DMS 273 (cell line): Measurements from ENCODE around the gene ADPGK.
"Not testable (repeated sequence)": the region's sequence is repeated elsewhere in the genome, so short reads cannot be mapped to it uniquely, and the experiment has no call there.

Experiments used
- DNase-seq: peaks from one replicate; lab custom pipeline; 2025; ENCODE audit not compliant: unreplicated experiment; lab: John Stamatoyannopoulos, UW

The ADPGK gene

DNA sequence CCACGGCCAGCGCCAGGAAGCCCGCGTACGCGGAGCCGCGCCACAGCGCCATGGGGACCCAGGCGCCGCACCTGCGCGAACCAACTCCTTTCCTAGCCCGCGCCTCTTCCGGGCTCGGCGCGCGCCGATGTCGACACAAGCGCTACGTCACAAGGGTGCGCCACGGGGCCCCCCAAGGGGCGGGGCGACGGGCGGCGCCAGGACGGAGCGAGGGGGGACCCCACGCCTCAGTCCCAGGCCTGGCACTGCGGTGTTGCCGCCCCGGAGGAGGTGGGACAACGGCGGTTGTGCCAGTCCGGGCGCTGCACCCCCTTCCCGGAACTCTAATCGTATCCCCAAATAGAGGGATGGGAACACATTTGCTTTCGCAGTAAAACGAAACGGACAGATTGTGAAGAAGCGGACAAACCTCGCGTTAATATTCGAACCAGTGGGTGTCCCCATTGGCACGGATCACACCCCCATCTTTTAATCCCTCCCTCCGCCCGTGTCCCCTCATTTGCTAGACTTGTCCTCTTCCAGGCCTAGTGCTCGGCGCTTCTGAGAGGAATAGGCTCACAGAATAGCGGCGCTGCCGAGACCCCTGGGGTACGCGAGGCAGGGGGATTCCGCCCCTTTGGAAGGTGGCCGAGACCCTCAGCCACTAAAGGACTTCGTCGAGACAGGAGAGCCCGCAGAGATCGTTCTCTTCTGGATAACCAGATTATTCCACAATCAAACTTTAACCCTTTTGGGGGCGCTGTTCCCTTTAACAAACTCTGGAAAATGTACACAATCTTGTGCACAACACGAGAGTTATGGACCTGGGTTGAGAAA lies at the start of gene ADPGK:
Gene ADPGK, minus strand, starts transcription at position 119 of the 816 bp plus-strand sequence. Its CDS starts 67 bp downstream, at position 52.
- peak; percentile 96 for DNase-seq

DNA sequence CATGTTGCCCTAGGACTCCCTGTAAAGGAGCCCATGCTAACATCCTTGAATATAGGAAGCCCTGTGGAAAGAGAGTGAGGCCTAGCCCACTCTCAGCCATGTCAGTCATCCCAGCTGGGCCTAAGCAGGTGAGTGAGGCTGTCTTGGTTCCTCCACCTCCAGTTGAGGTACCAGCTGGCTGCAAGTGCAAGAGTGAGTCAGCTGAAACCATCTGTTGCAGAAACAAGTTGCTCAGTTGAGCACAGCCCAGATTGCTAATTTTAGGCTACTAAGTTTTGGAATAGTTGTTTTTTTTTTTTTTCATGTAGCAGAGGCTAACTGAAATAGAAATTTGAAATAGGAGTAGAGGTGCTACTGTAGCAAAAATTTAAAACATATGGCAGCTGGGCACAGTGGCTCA lies 43.7 kb upstream of the ADPGK start:
- DNase-seq = peak; percentile 82

DNA sequence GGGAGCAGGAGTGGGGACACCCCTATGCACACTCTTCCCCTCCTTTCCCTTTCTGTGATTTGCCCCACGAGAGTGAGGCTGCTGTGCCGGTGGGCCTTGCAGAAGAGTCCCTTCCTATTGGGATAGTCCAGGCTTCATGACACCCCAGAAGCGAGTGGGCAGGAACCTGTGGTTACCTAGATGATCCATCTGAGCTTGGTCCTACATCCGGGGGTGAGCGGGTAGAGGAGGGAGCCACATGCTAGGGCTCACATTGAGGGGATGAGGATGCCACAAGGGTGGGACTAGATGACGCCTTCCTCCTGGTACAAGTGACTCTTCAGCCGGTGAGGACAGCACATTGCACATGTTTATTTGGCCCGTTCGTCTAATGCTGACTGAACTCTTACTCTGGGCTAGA lies 43.1 kb upstream of the ADPGK start:
- DNase-seq = no peak

DNA sequence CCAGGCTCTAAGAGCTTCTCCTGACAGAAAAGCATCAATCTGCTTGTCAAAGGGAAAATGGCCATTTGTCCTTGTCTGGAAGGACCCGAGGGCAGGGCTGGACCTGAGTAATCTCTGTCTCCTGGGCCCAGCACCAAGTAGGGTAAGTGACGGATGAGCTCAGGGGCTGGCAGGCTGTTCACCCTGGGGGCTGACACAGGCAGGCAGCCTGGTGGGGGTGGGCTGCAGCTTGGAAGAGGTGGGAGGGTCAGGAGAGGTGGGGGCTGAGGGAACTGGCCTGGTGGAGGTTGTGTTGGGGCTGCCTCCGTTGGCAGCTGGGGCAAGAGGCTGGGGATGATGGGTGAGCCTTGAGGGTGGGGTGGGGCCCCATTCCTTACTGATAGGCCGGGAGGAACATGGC lies 42.3 kb upstream of the ADPGK start:
- DNase-seq = no peak

DNA sequence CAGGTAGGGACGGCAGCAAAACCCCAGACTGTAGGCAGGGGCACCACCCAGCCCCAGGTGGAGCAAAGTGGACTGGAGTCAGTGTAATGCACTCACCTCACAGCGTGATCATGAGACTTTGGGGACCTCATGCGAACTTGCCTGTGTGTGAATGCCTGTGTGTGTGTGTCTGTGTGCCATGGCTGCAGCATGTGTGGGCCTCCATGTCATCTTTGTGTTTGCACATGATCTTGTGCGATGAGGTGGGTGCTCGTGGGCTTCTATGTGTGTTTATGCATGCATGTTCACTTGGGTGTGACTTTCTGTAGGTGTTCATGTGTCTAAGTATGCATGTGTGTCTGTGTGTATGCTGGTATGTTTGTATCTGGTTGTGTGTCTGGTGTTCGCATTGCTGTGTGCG lies 41.2 kb upstream of the ADPGK start:
- DNase-seq = no peak

DNA sequence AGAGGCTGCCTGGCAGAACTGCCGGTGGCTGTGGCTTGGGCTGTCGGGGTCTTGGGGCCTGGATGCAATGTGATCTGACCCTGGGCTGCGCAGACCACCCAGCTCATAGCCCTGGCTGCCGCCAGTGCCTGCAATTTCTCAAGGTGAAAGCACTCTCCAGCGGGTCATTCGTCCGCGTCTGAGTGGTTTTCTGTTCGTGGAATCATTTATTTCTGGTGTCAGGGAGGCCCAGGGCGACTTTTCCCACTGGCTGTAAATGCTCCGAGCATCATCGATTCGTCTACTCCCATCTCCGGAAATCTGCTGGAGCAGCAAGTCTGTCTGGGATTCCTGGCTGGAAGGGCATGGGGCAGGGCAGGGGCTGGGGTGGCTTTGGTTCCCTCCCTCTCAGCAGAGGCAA lies 40.6 kb upstream of the ADPGK start:
- no peak for DNase-seq

DNA sequence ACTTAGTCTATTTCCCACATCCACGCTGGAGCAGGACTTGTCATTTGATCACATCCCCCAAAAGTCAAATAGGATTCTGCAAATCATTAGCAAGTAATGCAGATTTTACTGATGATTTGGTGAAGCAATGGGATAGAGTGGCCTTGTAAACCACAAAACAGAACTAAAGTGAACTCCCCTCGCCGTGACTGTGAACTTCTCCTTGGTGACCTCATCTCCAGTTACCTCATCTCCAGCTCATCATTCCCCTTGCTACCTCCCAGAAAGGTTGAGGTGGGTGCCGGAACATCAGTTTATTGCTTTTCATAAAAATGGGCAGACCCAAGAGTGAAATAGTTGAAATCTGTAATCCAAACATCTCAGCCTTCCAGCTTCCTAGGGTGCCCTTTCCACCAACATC lies 36.7 kb upstream of the ADPGK start:
- no peak for DNase-seq

DNA sequence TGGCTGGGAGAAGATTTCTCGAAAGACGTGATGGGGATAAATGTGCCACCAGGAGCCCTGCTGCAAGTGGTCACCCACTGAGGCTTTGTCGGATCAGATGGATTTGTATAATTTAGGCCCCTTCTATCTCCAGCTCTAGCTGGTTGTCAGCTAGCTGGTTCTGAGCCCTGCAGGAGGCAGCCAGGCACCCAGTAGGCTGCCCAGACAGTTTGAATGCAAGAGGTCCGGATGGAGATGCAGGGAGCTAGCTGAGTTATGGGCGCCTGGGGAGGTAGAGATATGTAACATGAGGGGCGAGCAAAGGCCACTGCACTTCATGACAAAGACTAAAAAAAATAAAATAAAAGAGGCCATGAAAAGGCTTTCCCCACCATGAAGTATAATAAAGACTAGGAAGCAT lies 35.1 kb upstream of the ADPGK start:
- DNase-seq = no peak

DNA sequence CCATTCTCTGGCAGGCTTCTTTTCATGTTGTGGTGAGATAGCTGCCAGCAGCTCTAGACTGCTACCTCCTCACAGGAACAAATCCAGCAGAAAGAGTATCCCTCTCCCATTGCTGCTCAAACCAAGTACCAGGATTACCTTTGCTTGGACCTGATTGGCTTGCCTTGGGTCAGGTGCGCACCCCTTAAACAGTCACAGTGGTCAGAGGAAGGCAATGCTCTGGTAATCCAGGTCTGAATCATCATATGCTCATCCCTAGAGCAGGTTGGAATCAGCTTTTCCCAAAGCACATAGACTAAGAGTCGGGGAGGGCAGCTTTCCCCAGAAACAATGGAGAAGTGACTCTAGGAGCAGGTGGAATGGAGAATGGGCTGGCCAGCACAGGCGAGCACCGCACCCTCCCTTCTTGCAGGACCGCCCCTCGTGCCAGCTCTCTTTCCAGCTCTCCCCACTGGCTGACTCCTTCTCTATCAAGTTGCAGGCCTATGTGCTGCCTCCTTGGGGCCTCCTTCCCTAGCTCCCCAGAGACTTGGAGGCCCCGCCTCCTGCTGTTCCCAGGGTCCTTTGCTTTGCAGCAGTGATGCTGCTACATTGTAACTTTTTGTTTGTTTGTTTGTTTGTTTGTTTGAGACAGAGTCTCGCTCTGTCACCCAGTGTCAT lies 29.9 kb upstream of the ADPGK start:
- no peak for DNase-seq

DNA sequence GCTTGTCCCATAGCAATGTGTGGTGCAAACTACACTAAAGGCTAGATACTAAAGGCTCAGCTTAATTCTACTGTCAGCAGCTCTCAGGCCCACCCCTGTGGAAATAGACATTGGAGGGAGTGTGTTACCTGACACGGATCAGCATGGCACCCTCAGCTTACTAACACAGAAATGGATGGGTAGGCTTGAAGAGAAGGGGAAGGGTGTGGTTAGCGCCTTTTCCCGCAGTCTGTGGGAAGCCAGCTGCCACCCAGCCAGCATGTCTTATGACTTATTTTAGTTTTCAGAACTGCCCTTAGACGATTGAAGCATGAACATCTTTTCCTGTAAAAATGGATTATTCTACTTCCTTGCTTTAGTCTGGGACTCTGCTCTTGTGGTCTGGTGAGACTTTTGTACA lies 25.8 kb upstream of the ADPGK start:
- DNase-seq = no peak

DNA sequence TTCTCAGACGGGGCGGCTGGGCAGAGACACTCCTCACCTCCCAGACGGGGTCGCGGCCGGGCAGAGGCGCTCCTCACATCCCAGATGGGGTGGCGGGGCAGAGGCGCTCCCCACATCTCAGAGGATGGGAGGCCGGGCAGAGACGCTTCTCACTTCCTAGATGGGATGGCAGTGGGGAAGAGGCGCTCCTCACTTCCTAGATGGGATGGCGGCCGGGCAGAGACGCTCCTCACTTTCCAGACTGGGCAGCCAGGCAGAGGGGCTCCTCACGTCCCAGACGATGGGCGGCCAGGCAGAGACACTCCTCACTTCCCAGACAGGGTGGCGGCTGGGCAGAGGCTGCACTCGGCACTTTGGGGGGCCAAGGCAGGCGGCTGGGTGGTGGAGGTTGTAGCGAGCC lies 23.8 kb upstream of the ADPGK start:
- DNase-seq = not testable (repeated sequence)

DNA sequence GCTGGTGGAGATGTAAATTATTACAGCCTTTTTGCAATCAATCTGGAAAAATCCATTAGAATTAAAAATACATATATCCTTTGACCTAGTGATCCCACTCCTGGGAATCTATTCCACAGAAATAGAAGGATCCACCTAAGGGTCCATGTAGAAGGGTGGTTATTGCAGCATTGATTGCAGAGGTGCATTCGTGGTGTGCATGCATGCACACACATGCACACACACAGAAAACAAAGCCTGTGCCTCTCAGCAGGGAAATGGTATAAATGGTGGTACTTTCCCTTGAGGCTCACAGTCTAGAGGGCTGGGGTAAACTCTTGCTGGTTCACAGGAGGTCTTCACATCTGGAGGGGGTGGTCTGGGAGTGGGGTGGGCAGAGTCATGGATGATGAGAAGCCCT lies 19.4 kb upstream of the ADPGK start:
- no peak for DNase-seq

DNA sequence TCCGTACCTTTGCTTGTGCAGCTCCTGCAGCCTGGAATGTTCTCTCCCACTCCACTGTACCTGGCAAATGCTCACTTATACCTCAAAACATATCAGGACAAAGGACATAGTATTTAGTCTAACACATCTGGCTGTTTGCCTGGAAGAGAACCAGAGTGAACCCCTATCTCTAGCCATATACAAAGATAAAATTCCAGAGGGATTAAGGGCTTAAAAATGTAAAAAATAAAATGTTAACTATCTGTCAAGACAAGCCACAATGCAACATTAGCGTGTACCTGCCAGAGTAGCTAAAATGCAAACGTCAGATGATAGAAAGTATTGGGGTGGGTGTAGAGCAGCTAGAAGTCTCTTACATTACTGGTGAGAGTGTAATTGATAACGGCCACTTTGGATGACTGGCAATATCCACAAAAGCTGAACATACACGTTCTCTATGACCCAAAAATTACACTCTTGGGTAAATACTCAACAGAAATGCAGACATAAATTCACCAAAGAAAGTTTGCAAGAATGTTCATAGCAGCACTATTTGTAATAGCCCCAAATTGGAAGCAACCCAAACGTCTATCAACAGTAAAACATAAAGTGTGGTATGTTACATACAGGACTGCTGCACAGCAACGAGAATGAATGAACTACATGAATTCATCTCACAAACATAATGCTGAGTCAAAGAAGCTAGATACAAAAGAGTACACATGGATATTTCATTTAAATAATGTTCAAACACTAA lies 18.2 kb upstream of the ADPGK start:
- DNase-seq = no peak

DNA sequence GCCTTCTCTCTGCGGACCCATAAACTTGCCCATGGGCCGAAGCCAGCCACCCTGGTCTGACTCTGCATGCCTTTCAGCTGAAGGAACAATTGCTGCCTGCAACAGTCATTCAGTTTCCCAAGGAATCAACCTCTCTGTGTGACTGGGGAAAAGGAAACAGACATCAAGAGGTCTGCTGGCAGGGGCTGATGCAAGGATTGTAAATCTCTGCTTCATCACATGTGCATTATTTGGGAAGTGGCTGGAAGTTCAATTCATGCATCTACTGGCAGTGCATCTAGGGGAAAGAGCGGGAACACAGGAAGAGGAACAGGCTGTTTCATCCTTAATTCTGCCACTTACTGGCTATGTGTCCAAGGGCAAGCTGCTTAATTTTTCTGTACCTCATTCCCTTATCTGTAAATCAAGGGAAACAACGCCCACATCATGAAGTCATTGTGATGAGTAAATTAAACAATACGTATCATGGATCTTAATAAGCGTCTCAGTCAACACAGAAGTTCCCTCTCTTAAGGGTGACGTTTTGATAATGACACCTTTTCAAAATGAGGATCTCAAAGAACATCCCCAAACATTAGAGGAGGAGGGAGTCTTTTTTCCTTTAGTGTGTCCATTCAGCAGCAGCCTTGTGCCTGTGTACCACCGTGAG lies 17.4 kb upstream of the ADPGK start:
- DNase-seq = no peak

DNA sequence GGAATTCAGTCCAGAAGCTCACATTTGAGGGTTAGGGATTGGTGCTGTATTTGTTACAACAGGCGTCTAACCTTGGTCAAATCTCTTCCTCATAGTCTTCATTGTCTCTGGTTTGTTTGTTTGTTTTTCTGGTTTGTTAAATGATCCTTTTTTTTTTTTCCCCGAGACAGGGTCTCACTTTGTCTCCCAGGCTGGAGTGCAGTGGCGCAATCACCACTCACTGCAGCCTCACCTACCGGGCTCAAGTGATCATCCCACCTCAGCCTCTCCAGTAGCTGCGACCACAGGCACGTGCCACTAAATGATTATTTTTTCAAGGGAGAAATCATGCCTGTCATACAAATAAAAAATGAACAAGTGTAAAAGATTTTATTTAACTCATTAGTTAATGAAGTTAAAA lies 14.3 kb upstream of the ADPGK start:
- no peak for DNase-seq

DNA sequence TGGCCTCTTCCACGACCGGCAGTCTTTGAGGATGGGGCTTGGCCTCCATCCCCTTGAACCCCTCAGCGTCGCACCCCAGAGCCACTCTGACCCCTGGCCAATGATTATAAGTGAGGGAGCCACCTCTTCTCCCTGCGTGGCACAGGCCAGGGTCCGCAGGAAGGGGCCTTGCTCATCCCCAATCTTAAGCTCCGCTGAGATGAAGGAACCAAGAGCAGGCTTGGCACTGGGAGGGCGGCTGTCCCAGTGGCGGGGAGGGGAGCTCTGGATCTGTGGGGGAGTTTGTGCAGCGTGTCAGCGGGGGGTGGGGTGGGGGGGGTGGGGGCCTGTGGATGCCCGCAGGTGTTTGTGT lies 13.8 kb upstream of the ADPGK start:
- DNase-seq = no peak

DNA sequence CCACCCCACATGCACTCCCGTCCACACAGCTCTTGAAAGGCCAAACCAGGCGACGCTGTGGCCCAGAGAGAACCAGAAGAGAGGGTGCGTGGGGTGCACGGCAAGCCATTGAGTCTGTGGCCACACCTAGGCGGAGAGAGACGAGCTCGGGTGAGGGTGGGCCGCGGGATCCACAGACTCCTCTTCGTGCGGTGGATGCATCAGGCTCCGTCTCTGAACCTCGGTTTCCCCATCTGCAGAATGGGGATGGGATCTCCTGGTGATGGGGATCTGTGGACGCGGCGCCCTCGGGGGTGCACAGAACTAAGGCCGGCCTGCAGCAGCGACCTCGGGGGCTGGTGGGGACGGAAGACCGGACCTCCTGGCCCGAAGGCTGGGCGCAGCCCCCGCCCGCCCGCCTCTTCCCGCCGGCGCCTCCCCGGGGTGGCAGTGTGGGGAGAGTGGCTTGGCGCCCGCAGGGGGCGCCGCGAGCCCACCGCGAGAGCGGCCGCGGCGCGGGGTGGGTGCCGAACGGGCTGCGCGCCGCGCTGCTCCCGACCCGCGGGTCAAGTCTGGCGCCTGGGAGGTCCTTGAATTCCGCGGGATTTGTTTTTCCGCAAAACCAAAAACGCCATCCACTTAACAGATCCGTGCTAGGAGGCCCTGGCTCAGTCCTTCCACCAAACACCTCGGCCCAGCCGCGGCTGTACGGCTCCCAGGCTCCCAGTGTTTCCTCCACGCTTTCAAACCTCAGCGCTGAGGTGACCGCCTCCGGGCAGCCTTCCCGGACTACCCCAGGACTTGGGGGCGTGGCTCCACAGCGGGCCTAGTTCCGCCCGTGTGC lies 13.2 kb upstream of the ADPGK start:
- DNase-seq = peak; percentile 83

DNA sequence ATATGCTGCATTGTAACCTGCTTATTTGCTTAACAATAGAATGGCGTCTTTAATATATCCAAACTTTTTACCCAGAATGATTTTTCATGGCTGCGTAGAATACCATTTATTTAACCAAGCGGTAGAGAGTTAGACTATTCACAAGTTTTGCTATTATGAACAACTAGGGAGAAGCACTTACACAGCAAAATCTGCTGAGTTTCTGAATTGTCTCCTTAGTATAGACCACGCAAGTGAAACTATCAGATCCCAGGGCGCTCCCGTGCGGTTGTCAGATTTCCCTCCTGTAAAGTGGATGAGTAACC lies 12.6 kb upstream of the ADPGK start:
- DNase-seq = no peak

DNA sequence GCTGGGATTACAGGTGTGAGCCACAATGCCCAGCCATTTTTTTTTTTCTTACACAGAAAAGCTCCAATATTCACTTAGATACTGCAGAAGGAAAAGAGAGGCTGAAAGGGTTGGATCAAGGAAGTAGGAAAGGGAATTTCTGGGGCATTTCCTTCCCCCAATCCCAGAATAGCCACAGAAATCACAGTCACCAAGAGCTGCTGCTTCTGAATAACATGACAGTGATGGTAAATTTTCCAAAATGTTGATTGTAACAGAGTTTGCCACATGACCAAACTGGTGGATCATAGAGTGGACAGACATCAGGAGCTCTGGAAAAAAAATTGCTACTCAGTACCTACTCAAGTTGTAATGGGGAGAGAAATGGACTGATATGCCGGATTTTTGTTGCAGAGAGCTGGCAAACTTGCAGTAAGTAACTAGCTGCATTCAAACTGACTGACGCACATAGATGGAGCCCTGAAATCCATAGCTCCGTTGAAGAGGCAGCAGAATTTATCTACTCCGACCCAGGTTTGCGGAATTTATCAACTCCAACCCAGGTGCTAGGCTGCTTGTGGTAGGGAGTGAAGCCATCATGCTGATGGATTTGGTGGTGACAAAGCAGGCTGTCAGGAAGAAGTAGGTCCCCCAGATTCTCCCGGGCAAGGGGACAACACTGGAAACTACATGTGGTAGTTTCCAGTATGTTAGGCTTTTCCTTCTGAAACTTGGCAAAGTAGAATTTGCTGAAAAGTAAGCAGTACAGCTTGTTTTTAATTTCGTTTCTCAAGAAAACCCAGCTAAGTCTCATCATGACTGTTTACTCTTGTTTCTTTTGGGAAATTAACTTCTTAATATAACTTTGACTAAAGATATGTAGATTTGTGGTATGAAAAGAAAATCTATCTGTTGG lies 10.5 kb upstream of the ADPGK start:
- no peak for DNase-seq

DNA sequence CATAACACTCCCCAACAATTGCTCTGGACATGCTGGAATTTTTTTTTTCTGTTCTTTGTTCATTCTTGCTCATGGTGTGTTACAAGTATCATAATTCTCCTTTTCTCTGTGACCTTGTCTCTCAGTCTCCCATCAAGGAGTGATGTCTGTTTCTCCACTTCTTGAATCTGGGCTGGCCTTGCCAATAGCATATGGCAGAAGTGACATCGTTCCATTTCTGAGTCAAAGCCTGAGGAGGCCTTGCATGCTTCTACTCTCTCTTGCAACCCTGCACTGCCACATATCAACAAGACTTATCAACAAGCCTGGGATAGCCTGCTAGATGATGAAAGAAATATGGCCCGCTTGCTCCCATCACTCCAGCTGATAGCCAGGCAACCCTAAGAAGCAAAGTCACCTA lies 8.9 kb upstream of the ADPGK start:
- DNase-seq = no peak
